A549 (cell line): Measurements from ENCODE around the gene DCBLD1.

Experiments used
- CTCF ChIP-seq: fragments of >200 bp; sonication (Bioruptor Twin); formaldehyde crosslinking; IDR thresholded peaks from 3 replicates; pipeline ENCODE4 v1.5.1; 2016
- EP300 ChIP-seq, 2 experiments: fragments of >200 bp; sonication (Bioruptor Twin); formaldehyde crosslinking; IDR thresholded peaks; 2 replicates in 1 of 2; 3 replicates in 1 of 2; pipeline ENCODE4 v1.6.1; 2016 to 2017
- MAX ChIP-seq: IDR thresholded peaks from 2 replicates; pipeline ENCODE4 v1.6.1; 2012
- MAZ ChIP-seq: fragments of 150-350 bp; IDR thresholded peaks from 2 replicates; pipeline ENCODE4 v1.6.1; 2014; ENCODE audit warnings: antibody characterized with exemption, low read depth, low read length, borderline replicate concordance
- NR3C1 ChIP-seq: fragments of >200 bp; sonication (Bioruptor Twin); formaldehyde crosslinking; IDR thresholded peaks from 3 replicates; pipeline ENCODE4 v1.6.1; 2017
- USF2 ChIP-seq: fragments of 450-650 bp; IDR thresholded peaks from 2 replicates; pipeline ENCODE4 v1.6.1; 2014; ENCODE audit warnings: antibody characterized with exemption

GRCh38 chr6:117491916-117492315, 9.4 kb downstream of the DCBLD1 start:
- TF ChIP-seq USF2 (no peak), CTCF (no peak), MAZ (no peak), EP300 (IDR thresholded peaks at IDR 0.05) (no peak), NR3C1 (no peak), MAX (no peak)
